ENCODE results near the gene NFATC1.

NFATC1 gene

DNA sequence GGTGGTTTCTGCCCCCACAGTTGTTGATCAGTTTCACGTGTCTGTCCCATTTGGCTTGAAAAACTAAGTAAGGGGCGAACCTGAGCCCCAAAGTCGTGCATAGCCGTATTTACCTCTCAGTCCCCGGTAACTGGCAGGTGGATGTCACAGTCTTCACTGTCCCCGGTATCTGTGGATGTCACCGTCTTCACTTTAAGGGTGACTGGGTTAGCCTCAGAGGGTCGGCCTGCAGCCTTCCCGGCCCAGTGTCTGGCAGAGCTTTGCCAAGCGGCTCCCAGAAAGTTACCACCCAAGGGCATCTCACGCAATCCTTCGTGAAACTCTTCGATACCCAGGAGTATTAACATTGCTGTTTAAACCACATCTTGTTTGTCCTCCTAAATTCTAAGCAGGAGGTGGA lies 158.6 kb downstream of the NFATC1 start:
- no peak for DNase-seq (ENCODE audit: low read depth in 3 of 3)

DNA sequence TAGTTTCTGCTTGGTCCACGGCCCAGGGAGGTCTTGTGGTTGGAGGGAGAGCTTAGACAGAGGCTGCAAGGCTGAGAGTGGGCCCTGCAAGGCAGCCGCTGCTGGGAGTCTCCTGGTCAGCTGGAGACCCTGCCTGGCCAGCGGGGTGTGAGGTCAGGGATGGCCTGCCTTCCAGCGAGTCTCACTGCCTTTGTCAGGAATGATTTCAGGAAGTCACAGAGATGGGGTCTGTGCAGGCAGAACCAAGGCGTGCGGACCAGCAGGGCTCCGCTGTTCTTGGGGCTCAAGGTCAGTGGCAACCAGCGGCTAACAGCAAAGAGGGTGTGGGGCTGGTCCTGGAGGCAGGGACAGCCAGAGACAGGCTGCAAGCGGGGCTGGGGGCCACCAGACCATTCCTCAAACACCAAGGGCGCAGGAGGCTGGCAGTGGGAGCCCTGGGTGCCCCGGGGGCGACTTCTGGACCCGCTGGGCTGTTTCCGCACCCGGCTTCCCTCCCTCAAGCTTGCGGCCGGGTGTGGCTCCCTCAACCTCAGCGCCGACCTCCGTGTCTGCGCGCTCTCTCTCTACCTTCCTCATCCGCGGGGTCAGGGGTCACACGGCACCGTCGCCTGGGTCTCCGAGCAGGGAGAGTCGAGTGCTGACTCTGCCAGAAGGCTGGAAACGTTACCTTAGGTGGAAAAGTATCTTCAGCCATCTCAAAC lies 159.4 kb downstream of the NFATC1 start:
- DNase-seq (ENCODE audit: low read depth in 3 of 3) = no peak

- no peak for DNase-seq (ENCODE audit: low read depth in 3 of 3)
Measured at GRCh38 chr18:79555885-79556284, 160.2 kb downstream of the NFATC1 start.

GRCh38 chr18:79556829-79557585 lies 161.3 kb downstream of the NFATC1 start:
- DNase-seq (ENCODE audit: low read depth in 3 of 3) = no peak

DNA sequence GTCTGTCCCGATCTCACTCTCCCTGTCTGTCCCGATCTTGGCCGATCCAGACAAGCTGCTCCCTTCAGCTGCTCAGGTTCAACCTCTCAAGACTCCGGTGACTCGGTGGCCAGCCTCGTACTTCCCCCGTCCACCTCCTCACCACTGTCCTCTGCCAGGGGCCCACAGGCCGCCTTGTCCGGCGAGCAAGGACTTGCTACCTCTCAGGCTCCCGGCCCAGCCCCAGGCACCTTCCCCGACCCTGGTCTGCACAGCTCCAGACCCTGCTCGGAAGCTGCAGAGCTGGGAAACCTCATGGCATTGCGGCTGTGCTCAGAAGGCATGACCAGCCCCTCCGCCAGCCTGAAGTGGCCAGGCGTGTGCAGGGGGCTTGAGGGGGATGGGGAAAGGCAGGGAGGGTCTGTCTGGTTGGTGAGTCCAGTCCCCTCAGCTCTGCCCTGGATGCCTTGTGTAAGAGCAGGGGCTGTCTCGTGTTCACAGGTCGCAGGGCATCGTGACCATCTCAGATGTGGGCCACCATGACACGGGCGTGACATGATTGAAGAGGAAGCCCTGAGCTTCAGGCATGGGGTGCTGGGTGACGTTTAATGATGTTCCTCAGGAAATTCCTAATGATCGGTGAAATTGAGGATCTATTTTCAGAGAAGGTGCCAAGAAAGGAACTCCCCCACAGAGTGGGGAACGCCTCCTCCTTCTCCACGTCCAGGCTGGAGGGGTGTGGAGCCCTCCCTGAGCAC lies 162.6 kb downstream of the NFATC1 start:
- DNase-seq (ENCODE audit: low read depth in 3 of 3) = no peak

DNA sequence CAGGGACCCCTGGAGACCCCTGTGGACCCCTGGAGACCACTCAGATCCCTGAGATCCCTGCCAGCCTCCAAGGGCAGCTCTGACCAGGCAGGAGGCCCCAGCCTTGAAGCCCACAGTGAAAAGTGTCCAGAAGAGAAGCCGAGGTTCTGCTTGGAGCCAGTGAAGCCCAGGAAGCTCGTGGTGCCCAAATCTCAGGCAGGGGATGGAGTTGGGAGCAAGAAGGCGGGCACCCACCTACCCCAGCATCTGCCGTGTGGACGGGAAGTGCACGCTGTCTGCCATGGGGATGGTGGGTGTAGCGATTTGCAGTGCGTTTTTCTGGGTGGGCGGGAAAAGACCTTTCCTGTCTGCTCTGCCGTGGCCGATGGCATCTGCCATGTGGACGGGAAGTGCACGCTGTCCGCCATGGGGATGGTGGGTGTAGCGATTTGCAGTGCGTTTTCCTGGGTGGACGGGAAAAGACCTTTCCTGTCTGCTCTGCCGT lies 163.2 kb downstream of the NFATC1 start:
- no peak for DNase-seq (ENCODE audit: low read depth in 3 of 3)

GRCh38 chr18:79559436-79559835 lies 163.7 kb downstream of the NFATC1 start:
- DNase-seq (ENCODE audit: low read depth in 3 of 3) = no peak

DNA sequence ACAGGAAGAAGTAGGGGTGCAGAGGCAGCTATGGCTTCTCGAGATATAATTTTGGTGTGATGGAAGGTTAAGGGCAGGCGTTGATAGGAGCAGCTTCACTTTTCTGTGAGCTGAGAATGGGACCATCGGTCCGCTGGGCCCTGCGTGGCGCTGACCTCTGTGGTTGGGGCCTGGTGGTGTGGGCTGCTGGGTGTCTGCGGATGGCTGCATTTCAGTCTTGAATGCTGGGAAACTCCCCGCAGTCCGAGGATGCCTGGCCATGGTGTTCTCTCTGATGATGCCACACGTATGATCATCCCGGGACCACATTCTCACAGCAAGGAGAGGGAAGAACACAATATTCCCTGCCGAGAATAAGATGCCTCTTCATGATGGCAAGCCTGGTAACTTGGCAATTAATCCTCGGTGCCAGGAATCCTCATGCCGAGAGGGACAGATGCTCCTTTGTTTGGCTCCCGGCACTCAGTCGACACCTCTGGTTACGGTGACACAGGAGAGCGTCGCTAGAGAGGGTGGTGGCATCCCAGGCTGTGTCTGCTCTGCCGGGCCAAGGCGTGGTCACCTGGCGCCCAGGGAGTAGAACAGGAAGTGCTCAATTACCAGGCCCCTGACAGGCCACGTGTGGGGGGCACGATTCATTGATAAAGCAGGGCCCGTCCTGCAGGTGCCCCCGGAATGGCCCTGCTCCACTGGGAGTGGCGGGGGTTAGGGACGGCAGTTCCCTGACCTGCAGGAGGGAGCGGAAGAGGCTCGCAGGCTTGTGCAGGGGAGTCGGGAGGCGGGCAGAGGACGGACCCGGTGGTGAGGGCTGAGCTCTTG lies 164.5 kb downstream of the NFATC1 start:
- no peak for DNase-seq (ENCODE audit: low read depth in 3 of 3)

DNA sequence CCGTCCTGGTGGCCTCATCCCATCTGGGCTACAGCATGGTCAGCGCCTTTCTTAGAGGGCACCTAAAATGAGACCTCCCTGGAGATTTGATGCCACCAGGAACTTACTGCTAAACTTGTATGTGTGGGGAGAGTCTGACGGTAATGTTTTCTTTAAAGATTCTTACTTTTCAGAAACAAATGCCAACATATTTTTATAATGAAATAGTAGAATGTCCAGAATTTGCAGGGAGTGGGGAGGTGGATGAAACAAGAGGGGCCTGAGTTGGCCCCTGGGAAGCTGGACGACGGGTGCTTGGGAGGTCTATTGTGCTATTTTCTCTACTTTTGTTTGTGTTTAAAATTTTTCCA lies 165.1 kb downstream of the NFATC1 start:
- DNase-seq (ENCODE audit: low read depth in 3 of 3) = no peak

- no peak for DNase-seq (ENCODE audit: low read depth in 3 of 3)
Measured at GRCh38 chr18:79563949-79564348, 168.2 kb downstream of the NFATC1 start.

DNA sequence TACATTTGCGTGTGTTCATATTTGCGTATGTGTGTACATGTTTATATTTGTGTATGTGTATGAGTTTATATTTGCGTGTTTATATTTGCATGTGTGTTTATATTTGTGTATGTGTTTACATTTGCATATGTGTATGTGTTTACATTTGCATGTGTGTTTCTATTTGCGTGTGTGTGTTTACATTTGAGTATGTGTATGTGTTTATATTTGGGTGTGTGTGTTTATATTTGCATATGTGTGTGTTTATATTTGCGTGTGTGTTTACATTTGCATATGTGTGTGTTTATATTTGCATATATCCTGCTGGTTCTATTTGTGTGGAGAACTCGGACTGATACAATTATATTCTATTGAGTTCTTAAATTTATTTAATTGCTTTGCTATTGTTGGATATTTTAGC lies 168.7 kb downstream of the NFATC1 start:
- no peak for DNase-seq (ENCODE audit: low read depth in 3 of 3)

- DNase-seq (ENCODE audit: low read depth in 3 of 3) = no peak
Measured at GRCh38 chr18:79566771-79567431, 171.2 kb downstream of the NFATC1 start.

DNA sequence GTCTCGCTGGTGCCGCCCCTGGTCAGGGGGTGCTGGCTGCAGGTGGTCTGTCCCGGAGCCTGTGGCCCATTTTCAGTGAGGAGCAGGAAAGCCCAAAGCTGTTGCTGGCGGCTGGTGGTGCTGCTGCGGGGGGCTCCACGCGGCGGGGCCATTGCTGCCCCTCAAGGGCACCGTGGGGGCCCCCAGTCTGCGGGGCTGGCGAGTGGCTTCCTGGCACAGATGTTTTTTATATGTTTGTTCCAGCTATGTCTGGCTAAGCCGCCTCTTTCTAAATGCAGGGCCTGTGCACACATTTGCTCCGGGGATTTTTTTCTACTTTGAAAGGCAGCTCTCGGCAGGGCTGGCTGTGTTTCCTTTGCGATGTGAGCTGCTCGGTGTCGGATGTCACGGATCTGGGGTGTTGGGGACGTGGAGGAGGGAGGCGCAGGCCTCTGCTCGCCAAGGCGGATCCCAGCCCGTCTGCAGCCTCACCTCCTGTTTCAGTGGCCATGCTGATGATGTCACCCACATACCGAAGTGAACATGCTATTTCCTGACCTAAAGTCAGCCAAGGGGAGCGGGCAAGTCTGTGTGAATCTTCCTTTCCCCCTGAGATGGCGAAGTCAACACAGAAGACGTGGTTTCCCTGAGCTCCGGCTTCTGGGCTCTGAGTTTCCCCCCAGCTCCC lies 171.9 kb downstream of the NFATC1 start:
- DNase-seq (ENCODE audit: low read depth in 3 of 3) = no peak

DNA sequence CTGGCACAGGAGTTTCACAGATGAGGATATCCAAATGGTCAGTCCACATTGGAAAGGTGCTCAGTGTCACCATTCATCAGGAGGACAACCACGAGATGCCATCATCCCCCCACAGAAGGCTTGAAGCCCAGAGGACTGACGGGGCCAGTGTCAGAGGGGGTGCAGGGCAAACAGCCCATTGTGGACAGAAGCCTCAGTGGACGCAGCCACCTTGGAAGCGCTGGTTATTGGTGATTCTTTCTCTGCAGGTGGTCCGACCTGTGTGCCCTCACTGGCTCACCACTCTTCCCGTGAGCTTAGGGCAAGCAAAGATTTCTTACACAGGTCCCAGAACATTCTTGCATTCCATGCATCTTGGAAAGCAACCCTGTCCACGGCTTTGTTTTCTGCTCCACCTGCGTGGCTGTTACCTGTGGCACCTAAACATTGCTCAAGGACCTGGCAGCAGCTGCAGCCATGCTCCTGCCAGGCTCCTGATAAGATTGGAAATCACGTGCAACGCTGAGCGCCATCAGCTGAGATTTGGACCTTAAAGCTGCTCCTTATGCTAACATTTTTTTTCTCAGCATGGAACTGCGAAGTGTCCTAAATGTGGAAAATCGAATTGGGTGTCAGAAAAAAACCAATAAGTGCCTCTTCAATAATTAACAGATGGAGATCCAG lies 172.9 kb downstream of the NFATC1 start:
- DNase-seq (ENCODE audit: low read depth in 3 of 3) = no peak

GRCh38 chr18:79569720-79570119 lies 174.0 kb downstream of the NFATC1 start:
- no peak for DNase-seq (ENCODE audit: low read depth in 3 of 3)

DNA sequence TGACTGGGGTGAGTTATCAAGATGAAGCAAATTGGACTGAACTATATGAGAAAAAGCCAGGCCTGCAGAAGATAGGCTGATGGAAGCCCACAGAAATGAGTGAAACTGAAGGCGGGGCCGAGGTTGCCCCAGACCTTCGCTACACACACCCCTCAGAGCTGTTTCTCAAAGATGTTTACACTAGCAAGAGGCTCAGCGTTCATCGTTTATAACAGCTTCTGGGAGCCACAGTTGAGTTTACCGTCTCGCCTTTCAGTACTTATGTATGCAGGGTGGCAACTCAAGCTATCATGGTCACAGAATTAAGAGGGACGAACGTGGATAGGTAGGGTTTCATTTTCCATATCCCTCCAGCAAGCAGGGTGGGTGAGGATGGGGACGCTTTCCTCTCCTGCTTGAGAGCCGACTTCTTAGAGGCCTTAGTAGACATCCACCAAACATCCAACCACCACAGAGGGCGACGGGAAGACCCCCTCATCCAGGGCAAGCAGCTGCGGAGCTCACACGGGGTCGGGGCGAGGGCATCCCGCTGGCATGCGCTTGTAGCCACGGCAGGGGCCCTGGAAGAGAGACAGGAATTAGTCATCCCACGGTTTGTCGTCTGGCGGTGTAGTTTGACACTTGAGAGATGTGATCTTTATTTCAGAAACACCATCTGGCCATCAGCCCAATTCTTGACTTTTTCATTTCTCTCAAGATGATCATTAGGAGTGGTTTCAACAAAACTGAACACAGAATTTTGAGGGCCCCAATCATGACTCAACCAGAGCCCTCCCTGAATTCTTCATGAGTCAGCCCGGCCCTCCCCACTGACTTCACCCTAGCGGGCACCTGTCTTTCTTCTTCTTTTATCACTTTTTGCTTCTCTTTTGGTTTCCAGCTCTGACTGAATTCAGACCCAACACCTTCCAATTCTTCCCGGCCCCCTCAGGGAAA lies 174.8 kb downstream of the NFATC1 start:
- no peak for DNase-seq (ENCODE audit: low read depth in 3 of 3)

- DNase-seq (ENCODE audit: low read depth in 3 of 3) = no peak
Measured at GRCh38 chr18:79571211-79572092, 175.7 kb downstream of the NFATC1 start.

All from stimulated activated CD4-positive, alpha-beta T cell treated with anti-CD3 and anti-CD28 coated beads, TNF-alpha, amount 100 ng/mL, for 48 hours (primary cell).